Measurements from ENCODE around the gene FZD4.
"Not testable (repeated sequence)": the region's sequence is repeated elsewhere in the genome, so short reads cannot be mapped to it uniquely, and the experiment has no call there.

The FZD4 gene

DNA sequence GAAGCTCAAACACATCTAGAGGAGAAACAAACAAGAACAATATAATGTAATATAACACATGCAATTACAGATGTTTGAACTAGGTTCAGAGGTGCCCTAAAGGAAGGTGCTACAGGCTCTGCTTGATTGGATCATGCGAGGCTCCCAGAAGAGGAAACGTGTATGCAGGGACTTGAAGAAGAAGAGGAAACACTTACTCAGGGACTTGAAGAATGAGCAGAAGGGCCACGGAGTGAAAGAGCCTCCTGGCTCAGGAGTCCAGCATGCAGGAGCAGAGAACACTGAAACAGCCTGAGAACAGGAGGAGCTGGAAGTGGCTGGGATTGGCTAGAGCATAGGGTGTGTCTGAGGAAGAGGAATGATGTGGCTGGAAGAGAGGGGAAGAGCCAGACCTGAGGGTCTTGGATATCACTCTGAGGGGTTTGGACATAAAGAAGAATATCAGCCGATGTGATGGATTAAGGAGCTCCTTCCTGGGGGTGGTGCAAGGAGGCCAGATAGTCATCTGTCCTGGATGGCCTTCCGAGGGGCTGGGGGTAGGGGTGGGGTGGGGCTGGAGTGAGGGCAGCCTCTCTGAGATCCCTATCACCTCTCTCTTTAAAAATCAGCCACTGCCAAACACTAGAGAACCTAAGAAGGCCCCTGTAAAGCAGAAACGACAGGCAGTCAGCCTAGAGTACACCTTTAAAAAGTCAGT, 16.8 kb downstream of the FZD4 start:
- DNase-seq (ENCODE audit: low spot score): no peak
- in situ Hi-C loops (cut with MboI; ENCODE audit: low sequenced_read_pairs, unreplicated experiment): loop anchor here (10.0 kb wide), 1 partner anchor 486 kb away; no protein-coding TSS in a partner anchor
- no peak for TF ChIP-seq CTCF (IDR thresholded peaks at IDR 0.05; ENCODE audit: borderline replicate concordance, control extremely low read depth, extremely low read depth, insufficient read depth, missing control alignments)

GRCh38 chr11:86937193-86937806, 17.9 kb downstream of the FZD4 start:
- in situ Hi-C loops (cut with MboI; ENCODE audit: low sequenced_read_pairs, unreplicated experiment): loop anchor here (10.0 kb wide), 1 partner anchor 488 kb away; no protein-coding TSS in a partner anchor
- DNase-seq (ENCODE audit: low spot score): not testable (repeated sequence)

DNA sequence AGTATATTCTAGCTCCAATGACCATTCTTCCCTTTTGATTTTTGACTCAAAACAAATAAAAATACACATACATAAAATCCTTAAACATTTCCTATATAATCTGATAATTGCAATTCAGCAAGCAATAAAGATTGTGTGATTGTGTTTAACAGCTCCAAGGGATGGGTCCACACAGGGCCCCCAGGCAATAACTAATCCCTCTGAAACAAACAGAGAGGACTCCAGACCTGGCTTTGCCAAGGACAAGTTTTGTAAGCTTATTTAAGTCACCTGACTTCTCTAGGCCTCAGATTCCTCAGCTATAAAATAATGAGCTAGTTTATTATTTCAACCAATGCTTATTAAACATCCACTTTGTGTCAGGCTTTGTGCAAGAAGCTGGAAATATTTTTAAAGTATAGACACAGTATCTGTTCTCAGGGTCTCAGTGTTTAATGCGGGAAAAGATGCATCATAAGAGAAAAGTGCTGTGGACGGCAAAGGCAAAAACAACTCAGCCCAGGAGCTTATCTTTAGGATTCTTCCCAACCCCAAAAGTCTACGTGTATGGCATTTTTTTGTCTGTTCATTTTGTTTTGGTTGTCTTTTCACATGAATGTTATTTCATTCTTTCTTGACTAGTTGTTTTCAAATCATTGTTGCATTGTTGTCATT, 20.1 kb downstream of the FZD4 start:
- no peak for DNase-seq (ENCODE audit: low spot score)
- in situ Hi-C loops (cut with MboI; ENCODE audit: low sequenced_read_pairs, unreplicated experiment): loop anchor here (10.0 kb wide), 1 partner anchor 490 kb away; no protein-coding TSS in a partner anchor
- TF ChIP-seq CTCF (IDR thresholded peaks at IDR 0.05; ENCODE audit: borderline replicate concordance, control extremely low read depth, extremely low read depth, insufficient read depth, missing control alignments): no peak

DNA sequence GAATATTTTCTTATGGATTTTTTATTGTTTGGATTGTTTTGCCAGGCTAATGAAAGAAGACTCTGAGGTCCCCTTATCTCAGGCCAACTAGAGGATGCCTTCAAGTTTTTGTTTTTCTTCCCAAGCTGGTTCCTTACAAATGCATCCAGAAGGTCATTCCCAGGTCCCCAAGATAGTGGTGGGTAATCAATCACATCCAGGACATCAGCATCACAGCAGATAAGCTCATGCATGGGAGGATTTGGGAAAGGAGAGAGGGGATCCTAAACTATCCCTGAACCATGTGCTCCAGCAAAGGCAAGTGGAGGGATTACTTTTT, 20.7 kb downstream of the FZD4 start:
- no peak for TF ChIP-seq CTCF (IDR thresholded peaks at IDR 0.05; ENCODE audit: borderline replicate concordance, control extremely low read depth, extremely low read depth, insufficient read depth, missing control alignments)
- no peak for DNase-seq (ENCODE audit: low spot score)
- in situ Hi-C loops (cut with MboI; ENCODE audit: low sequenced_read_pairs, unreplicated experiment): loop anchor here (10.0 kb wide), 1 partner anchor 490 kb away; no protein-coding TSS in a partner anchor

DNA sequence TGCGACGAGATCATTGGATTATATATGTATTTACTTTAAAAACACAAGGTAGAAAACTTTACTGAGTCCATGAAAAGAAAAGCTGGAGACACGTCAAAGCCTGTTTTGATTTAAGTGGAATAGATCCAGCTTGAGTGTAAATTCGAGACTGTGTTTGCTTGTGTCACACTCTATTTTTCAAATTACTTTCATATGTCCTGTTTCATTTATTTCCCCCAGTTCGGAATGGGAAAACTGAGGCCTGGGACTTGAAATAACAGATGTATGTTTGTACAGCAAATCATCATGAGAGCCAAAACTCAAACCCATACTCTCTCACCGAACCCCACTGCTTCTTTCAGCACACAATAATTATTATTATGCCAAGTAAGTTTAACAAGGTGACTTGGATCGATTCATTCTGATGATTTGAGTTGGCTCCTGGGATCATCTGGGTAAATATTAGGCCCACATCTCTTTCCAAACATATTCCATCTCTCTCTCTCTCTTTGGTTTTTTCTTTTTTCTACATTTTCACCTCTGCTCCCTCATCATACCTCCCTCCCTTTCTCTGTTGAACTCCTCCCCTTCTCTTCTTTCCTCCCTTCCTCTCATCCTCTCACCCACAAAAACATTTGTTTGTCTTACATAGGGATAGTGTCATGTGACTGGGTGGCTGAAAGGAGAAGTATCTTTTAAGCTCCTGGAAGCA, 21.2 kb downstream of the FZD4 start:
- in situ Hi-C loops (cut with MboI; ENCODE audit: low sequenced_read_pairs, unreplicated experiment): loop anchor here (10.0 kb wide), 1 partner anchor 491 kb away; no protein-coding TSS in a partner anchor
- DNase-seq (ENCODE audit: low spot score): no peak
- no peak for TF ChIP-seq CTCF (IDR thresholded peaks at IDR 0.05; ENCODE audit: borderline replicate concordance, control extremely low read depth, extremely low read depth, insufficient read depth, missing control alignments)

DNA sequence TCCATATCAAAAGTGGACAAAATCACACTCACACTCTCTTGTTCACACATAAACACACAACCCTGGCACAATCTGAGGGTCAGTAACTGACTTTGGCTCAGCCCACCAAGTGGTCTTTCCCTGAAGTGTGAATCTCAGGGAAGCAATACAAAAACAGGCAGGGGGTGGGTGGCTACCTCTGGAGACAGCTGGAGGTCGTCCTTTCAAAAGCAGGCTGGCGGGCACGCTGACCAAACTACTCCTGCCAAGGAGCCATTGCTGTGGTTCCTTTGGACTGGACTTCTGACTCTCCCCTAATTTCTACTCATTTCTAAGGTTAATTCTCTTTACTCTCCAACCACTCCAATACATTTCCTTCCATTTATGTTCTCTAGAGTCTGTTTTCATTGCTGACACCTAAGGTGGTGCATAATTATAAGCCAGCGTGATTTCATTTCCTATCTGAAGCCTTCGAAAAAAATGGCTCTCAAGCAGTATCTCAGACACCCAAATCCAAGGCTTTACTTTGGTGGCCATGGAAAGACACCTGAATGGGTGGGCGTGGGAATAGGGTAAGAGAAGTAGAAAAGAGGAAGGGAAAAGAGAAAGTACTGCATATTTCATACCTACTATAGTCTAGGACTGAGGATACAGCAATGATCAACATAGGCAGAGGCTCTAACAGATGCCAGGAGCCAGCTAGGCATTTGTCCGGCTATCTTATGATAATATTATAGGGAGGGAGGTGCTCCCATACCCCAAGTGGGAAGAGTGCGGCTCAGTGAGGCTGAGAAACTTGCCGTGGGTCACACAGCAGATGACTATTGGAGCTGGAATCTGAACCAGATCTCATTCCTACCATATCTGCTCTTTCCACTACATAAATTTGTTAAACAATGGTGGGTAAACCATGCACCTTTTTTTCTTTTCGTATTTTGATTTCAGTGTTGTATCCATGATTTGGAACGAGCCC, 22.0 kb downstream of the FZD4 start:
- no peak for DNase-seq (ENCODE audit: low spot score)
- no peak for TF ChIP-seq CTCF (IDR thresholded peaks at IDR 0.05; ENCODE audit: borderline replicate concordance, control extremely low read depth, extremely low read depth, insufficient read depth, missing control alignments)
- in situ Hi-C loops (cut with MboI; ENCODE audit: low sequenced_read_pairs, unreplicated experiment): loop anchor here (10.0 kb wide), 1 partner anchor 492 kb away; no protein-coding TSS in a partner anchor
